GM12801 (cell line): ENCODE data around the gene TRIM51G.
"Not testable (repeated sequence)": the region's sequence is repeated elsewhere in the genome, so short reads cannot be mapped to it uniquely, and the experiment has no call there.

Source experiments
- TF ChIP-seq, protein P1 (sequence below): IDR thresholded peaks from one replicate; pipeline ENCODE4 v1.5.1; 2011; ENCODE audit warnings: control low read depth; ENCODE audit not compliant: insufficient read length; ENCODE audit errors: extremely low read depth

The TRIM51G gene, protein sequence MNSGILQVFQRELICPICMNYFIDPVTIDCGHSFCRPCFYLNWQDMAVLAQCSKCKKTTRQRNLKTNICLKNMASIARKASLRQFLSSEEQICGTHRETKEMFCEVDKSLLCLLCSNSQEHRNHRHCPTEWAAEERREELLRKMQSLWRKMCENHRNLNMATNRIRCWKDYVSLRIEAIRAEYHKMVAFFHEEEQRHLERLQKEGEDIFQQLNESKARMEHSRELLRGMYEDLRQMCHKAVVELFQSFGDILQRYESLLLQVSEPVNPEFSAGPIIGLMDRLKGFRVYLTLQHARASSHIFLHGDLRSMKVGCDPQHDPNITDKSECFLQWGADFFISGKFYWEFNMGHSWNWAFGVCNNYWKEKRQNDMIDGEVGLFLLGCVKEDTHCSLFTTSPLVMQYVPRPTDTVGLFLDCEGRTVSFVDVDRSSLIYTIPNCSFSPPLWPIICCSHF

DNA sequence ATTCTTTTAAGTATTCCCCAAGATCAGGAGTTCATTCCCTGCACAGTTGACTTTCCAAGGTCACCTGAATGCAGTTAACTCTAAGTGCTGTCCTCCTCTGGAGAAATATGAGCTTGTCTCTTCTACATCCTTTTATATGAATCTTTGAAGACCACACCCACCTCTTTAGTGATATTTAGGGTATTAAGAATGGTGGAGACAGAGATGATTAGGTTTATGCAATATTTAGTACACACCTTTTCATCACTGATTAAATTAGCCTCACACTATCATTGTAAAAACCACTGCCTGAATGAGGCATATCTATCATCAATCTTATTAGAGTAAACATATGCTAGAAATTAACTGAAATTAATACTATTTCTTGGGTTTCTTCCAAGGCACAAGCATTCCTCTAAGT lies at the start of gene TRIM51G:
Gene TRIM51G (minus strand): TSS at position 101 of the 400 bp plus-strand sequence. CDS start 2,190 bp downstream, outside the sequence.
- TF ChIP-seq, protein P1, sequence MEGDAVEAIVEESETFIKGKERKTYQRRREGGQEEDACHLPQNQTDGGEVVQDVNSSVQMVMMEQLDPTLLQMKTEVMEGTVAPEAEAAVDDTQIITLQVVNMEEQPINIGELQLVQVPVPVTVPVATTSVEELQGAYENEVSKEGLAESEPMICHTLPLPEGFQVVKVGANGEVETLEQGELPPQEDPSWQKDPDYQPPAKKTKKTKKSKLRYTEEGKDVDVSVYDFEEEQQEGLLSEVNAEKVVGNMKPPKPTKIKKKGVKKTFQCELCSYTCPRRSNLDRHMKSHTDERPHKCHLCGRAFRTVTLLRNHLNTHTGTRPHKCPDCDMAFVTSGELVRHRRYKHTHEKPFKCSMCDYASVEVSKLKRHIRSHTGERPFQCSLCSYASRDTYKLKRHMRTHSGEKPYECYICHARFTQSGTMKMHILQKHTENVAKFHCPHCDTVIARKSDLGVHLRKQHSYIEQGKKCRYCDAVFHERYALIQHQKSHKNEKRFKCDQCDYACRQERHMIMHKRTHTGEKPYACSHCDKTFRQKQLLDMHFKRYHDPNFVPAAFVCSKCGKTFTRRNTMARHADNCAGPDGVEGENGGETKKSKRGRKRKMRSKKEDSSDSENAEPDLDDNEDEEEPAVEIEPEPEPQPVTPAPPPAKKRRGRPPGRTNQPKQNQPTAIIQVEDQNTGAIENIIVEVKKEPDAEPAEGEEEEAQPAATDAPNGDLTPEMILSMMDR = not testable (repeated sequence)

DNA sequence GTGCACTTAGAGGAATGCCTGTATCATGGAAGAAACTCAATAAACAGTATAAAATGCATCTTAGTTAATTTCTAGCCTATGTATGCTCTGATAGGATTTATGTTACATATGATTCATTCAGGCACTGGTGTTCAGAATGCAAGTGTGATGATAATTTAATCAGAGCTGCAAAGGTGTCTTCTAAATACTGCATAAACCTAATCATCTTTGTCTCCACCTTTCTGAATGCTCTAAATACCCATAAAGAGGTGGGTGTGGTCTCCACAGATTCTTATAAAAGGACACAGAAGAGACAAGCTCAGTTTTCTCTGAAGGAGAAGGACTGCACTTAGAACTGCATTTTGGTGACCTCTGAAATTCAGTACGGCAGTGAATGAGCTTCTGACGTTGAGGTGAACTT lies 44.8 kb upstream of the TRIM51G start, which contains the start of gene TRIM49B:
Gene TRIM49B (plus strand): TSS at position 301 of the 400 bp plus-strand sequence. CDS start 2,777 bp downstream, outside the sequence.
- TF ChIP-seq, protein P1 = not testable (repeated sequence)
